ENCODE data around the gene EPHA3. TPM values are rescaled to one million over a fixed set of nuclear protein-coding genes. Genes with fewer than 3 reads are reported as not detected.

The EPHA3 gene
- total and polyA plus RNA-seq, 9 of the 15 experiments (the other 6 are each of a cell fraction or from before 2014, with no cell fraction given) = not detected

DNA sequence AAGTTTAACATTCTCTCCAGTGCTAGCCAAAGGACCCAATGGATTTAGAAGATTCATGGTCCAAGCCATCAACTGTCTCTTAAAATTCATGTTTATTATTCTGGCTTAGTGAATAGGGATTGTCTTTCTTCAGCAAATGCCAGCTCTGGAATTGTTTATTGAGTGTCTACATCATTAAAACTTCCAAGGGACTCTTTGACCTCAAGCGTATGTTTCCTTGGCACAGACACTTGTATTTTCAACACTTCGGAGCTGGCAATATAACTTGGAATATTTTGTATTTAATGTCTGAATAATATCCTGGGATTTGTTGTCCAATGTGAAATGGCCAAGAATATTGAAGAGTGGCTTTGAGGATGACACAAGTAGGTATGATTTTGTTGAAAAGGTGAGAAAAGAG lies 204.2 kb downstream of the EPHA3 start:
- Histone ChIP-seq H3K9me3 (replicated peaks; ENCODE audit: control insufficient read depth, insufficient read depth, low read depth, low read length) (no peaks in the 10 kb centered on the region), H3K4me3 (no peak overlapping the region), H3K9ac (ENCODE audit: insufficient read depth in 1 of 2, low read depth in 2 of 2, low read length in 2 of 2) (no peak overlapping the region), H3K27me3 (ENCODE audit: control insufficient read depth in 2 of 2, insufficient read depth in 2 of 2, low read length in 2 of 2) (no peaks in the 10 kb centered on the region), H2AFZ (ENCODE audit: low read depth, low read length) (no peak overlapping the region), H3K9me1 (ENCODE audit: control insufficient read depth, insufficient read depth, low read length) (no peaks in the 10 kb centered on the region), H3K36me3 (ENCODE audit: control insufficient read depth, insufficient read depth, low read length) (no peaks in the 10 kb centered on the region), H3K27ac (ENCODE audit: extremely low read depth, low read depth, low read length) (no peak overlapping the region), H4K20me1 (replicated peaks; ENCODE audit: control insufficient read depth, insufficient read depth, low read length) (no peaks in the 10 kb centered on the region), H3K79me2 (ENCODE audit: control insufficient read depth, insufficient read depth, low read length) (no peaks in the 10 kb centered on the region), H3K4me2 (ENCODE audit: insufficient read depth, low read length) (no peak overlapping the region), H3K4me1 (replicated peaks in 1 of 2; ENCODE audit: control insufficient read depth in 2 of 2, insufficient read depth in 2 of 2, low read length in 2 of 2) (no peaks in the 10 kb centered on the region)
- POLR2A ChIA-PET = no interaction called here
- FAIRE-seq = no peak
- intact Hi-C loops (cut with micrococcal nuclease) (no loop called here), in situ Hi-C loops (cut with MboI) (no loop called here)
- no peak for DNase-seq (ENCODE audit: extremely low read depth in 1 of 4, low spot score in 3 of 4)
- ATAC-seq = no peak
- BruUV-seq (replicated peaks) = no TSS peak
- WGBS (ENCODE audit: insufficient coverage, low coverage, missing lambda C conversion rate) = 0% methylated on average over 2 of the region's 2 CpGs
- CTCF ChIA-PET (ENCODE audit: low intra/inter-chr PET ratio) = no interaction called here
- TF ChIP-seq ARHGAP35 (IDR thresholded peaks at IDR 0.05; ENCODE audit: partially characterized antibody) (no peak), HNRNPK (IDR thresholded peaks at IDR 0.05; ENCODE audit: low read depth, low read length, poor library complexity, severe bottlenecking) (no peak), ZNF766 (CRISPR knock-in tag; conservative IDR thresholded peaks at IDR 0.05) (no peak), ZNF431 (CRISPR knock-in tag; IDR thresholded peaks at IDR 0.05) (no peak)
- TF ChIP-seq, protein P1, sequence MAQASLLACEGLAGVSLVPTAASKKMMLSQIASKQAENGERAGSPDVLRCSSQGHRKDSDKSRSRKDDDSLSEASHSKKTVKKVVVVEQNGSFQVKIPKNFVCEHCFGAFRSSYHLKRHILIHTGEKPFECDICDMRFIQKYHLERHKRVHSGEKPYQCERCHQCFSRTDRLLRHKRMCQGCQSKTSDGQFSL (CRISPR knock-in tag; IDR thresholded peaks at IDR 0.05) = no peak
- TF ChIP-seq, protein P1 (tag; IDR thresholded peaks at IDR 0.05) = no peak
- TF ChIP-seq, protein P2, sequence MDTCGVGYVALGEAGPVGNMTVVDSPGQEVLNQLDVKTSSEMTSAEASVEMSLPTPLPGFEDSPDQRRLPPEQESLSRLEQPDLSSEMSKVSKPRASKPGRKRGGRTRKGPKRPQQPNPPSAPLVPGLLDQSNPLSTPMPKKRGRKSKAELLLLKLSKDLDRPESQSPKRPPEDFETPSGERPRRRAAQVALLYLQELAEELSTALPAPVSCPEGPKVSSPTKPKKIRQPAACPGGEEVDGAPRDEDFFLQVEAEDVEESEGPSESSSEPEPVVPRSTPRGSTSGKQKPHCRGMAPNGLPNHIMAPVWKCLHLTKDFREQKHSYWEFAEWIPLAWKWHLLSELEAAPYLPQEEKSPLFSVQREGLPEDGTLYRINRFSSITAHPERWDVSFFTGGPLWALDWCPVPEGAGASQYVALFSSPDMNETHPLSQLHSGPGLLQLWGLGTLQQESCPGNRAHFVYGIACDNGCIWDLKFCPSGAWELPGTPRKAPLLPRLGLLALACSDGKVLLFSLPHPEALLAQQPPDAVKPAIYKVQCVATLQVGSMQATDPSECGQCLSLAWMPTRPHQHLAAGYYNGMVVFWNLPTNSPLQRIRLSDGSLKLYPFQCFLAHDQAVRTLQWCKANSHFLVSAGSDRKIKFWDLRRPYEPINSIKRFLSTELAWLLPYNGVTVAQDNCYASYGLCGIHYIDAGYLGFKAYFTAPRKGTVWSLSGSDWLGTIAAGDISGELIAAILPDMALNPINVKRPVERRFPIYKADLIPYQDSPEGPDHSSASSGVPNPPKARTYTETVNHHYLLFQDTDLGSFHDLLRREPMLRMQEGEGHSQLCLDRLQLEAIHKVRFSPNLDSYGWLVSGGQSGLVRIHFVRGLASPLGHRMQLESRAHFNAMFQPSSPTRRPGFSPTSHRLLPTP (IDR thresholded peaks at IDR 0.05; ENCODE audit: borderline replicate concordance, extremely low read depth, insufficient read length) = no peak
- TF ChIP-seq, protein P3, sequence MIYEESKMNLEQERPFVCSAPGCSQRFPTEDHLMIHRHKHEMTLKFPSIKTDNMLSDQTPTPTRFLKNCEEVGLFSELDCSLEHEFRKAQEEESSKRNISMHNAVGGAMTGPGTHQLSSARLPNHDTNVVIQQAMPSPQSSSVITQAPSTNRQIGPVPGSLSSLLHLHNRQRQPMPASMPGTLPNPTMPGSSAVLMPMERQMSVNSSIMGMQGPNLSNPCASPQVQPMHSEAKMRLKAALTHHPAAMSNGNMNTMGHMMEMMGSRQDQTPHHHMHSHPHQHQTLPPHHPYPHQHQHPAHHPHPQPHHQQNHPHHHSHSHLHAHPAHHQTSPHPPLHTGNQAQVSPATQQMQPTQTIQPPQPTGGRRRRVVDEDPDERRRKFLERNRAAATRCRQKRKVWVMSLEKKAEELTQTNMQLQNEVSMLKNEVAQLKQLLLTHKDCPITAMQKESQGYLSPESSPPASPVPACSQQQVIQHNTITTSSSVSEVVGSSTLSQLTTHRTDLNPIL (CRISPR knock-in tag; IDR thresholded peaks at IDR 0.05) = no peak
- TF ChIP-seq, protein P4, sequence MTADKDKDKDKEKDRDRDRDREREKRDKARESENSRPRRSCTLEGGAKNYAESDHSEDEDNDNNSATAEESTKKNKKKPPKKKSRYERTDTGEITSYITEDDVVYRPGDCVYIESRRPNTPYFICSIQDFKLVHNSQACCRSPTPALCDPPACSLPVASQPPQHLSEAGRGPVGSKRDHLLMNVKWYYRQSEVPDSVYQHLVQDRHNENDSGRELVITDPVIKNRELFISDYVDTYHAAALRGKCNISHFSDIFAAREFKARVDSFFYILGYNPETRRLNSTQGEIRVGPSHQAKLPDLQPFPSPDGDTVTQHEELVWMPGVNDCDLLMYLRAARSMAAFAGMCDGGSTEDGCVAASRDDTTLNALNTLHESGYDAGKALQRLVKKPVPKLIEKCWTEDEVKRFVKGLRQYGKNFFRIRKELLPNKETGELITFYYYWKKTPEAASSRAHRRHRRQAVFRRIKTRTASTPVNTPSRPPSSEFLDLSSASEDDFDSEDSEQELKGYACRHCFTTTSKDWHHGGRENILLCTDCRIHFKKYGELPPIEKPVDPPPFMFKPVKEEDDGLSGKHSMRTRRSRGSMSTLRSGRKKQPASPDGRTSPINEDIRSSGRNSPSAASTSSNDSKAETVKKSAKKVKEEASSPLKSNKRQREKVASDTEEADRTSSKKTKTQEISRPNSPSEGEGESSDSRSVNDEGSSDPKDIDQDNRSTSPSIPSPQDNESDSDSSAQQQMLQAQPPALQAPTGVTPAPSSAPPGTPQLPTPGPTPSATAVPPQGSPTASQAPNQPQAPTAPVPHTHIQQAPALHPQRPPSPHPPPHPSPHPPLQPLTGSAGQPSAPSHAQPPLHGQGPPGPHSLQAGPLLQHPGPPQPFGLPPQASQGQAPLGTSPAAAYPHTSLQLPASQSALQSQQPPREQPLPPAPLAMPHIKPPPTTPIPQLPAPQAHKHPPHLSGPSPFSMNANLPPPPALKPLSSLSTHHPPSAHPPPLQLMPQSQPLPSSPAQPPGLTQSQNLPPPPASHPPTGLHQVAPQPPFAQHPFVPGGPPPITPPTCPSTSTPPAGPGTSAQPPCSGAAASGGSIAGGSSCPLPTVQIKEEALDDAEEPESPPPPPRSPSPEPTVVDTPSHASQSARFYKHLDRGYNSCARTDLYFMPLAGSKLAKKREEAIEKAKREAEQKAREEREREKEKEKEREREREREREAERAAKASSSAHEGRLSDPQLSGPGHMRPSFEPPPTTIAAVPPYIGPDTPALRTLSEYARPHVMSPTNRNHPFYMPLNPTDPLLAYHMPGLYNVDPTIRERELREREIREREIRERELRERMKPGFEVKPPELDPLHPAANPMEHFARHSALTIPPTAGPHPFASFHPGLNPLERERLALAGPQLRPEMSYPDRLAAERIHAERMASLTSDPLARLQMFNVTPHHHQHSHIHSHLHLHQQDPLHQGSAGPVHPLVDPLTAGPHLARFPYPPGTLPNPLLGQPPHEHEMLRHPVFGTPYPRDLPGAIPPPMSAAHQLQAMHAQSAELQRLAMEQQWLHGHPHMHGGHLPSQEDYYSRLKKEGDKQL (CRISPR knock-in tag; IDR thresholded peaks at IDR 0.05; ENCODE audit: borderline replicate concordance) = no peak
- TF ChIP-seq, protein P5, sequence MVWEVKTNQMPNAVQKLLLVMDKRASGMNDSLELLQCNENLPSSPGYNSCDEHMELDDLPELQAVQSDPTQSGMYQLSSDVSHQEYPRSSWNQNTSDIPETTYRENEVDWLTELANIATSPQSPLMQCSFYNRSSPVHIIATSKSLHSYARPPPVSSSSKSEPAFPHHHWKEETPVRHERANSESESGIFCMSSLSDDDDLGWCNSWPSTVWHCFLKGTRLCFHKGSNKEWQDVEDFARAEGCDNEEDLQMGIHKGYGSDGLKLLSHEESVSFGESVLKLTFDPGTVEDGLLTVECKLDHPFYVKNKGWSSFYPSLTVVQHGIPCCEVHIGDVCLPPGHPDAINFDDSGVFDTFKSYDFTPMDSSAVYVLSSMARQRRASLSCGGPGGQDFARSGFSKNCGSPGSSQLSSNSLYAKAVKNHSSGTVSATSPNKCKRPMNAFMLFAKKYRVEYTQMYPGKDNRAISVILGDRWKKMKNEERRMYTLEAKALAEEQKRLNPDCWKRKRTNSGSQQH (CRISPR knock-in tag; IDR thresholded peaks at IDR 0.05) = no peak

Data from K562 (cell line).